WERI-Rb-1 (cell line): ENCODE results near the gene NOX5.

ENCODE experiments used
- DNase-seq: peaks from one replicate; pipeline ENCODE4 v3.0.0-alpha.2; 2020
- H3K27ac ChIP-seq: fragments of 250-450 bp; sonication (Bioruptor Pico); 2 replicates; pipeline ENCODE4 v1.5.1; 2020; ENCODE audit warnings: mild to moderate bottlenecking, moderate library complexity
- H3K27me3 ChIP-seq: fragments of 250-450 bp; sonication (Bioruptor Pico); 2 replicates; pipeline ENCODE4 v1.5.1; 2021; ENCODE audit warnings: mild to moderate bottlenecking, low read depth, moderate library complexity; ENCODE audit not compliant: insufficient read depth, severe bottlenecking
- H3K36me3 ChIP-seq: fragments of 250-450 bp; sonication (Bioruptor Pico); 2 replicates; pipeline ENCODE4 v1.5.1; 2020; ENCODE audit warnings: mild to moderate bottlenecking, moderate library complexity
- H3K4me3 ChIP-seq: 2 replicates; pipeline ENCODE4 v1.5.1; 2011; ENCODE audit warnings: low read depth, mild to moderate bottlenecking, control low read depth, low read length
- H3K9me3 ChIP-seq: fragments of 250-450 bp; sonication (Bioruptor Pico); 2 replicates; pipeline ENCODE4 v1.5.1; 2021; ENCODE audit warnings: mild to moderate bottlenecking, moderate library complexity; ENCODE audit not compliant: severe bottlenecking
- TF ChIP-seq, protein P1 (sequence below): IDR thresholded peaks from 2 replicates; pipeline ENCODE4 v1.5.1; 2011; ENCODE audit warnings: low read depth, mild to moderate bottlenecking, control low read depth, inconsistent platforms, low read length

NOX5 gene

GRCh38 chr15:69082554-69082953 is 68.1 kb downstream of the NOX5 start:
- no peaks in the 10 kb centered on the region for H3K36me3 ChIP-seq
- TF ChIP-seq, protein P1, sequence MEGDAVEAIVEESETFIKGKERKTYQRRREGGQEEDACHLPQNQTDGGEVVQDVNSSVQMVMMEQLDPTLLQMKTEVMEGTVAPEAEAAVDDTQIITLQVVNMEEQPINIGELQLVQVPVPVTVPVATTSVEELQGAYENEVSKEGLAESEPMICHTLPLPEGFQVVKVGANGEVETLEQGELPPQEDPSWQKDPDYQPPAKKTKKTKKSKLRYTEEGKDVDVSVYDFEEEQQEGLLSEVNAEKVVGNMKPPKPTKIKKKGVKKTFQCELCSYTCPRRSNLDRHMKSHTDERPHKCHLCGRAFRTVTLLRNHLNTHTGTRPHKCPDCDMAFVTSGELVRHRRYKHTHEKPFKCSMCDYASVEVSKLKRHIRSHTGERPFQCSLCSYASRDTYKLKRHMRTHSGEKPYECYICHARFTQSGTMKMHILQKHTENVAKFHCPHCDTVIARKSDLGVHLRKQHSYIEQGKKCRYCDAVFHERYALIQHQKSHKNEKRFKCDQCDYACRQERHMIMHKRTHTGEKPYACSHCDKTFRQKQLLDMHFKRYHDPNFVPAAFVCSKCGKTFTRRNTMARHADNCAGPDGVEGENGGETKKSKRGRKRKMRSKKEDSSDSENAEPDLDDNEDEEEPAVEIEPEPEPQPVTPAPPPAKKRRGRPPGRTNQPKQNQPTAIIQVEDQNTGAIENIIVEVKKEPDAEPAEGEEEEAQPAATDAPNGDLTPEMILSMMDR, result no peak
- no peak for DNase-seq
- H3K27me3 ChIP-seq, result no peaks in the 10 kb centered on the region
- H3K9me3 ChIP-seq, result no peaks in the 10 kb centered on the region
- H3K27ac ChIP-seq, result no peak overlapping the region
- no peak overlapping the region for H3K4me3 ChIP-seq

- no peak for DNase-seq
- H3K9me3 ChIP-seq, result no peaks in the 10 kb centered on the region
- H3K27me3 ChIP-seq, result no peaks in the 10 kb centered on the region
- H3K36me3 ChIP-seq, result no peaks in the 10 kb centered on the region
- H3K27ac ChIP-seq, result no peak overlapping the region
- no peak overlapping the region for H3K4me3 ChIP-seq
- TF ChIP-seq, protein P1, result no peak
These were observed 70.0 kb downstream of the NOX5 start for GRCh38 chr15:69084404-69085030.

DNA sequence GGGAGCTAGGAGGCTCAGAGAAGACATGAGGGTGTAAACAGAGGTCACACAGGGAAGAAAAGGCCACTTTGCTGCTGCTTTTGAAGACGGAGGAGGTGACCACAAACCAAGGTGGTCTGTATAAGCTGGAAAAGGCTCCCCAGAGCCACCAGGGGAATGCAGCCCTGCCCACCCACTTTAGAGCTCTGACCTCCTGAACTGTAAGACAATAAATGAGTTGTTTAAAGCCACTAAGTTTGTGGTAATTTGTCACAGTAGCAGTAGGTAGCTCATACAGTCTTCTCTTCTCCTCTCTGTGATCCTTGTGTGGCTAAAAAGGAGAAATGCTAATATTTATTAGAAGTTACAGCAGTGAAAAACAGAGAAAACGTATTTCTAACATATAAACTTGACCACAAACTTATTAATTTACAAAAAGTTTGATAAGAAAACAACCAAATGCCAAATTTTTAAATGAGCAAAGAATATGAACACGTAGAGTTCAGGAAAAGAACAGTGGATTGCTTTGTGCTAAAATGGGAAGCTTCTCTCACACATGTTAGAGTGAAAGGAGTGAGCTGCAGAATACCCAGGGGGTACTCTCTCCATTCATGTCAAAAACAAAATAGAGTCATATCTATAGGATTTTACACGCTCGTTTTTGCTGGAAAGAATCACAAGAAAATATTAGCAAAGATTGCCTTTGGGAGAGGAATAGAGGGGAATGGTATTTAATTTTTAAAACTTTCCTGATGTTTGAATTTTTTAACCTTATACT is 71.0 kb downstream of the NOX5 start:
- H3K4me3 ChIP-seq, result no peak overlapping the region
- no peaks in the 10 kb centered on the region for H3K36me3 ChIP-seq
- TF ChIP-seq, protein P1, result no peak
- H3K27me3 ChIP-seq, result no peaks in the 10 kb centered on the region
- DNase-seq, result no peak
- H3K9me3 ChIP-seq, result no peaks in the 10 kb centered on the region
- H3K27ac ChIP-seq, result no peak overlapping the region

GRCh38 chr15:69086427-69087204 is 72.1 kb downstream of the NOX5 start:
- DNase-seq, result no peak
- Histone ChIP-seq H3K27me3 (no peaks in the 10 kb centered on the region), H3K36me3 (no peaks in the 10 kb centered on the region), H3K9me3 (no peaks in the 10 kb centered on the region), H3K4me3 (no peak overlapping the region), H3K27ac (no peak overlapping the region)
- TF ChIP-seq, protein P1, result no peak

GRCh38 chr15:69087366-69087976 is 73.0 kb downstream of the NOX5 start:
- Histone ChIP-seq H3K27ac (no peak overlapping the region), H3K36me3 (no peaks in the 10 kb centered on the region), H3K27me3 (no peaks in the 10 kb centered on the region), H3K9me3 (no peaks in the 10 kb centered on the region), H3K4me3 (no peak overlapping the region)
- DNase-seq, result no peak
- TF ChIP-seq, protein P1, result no peak
